Upper lobe of left lung (tissue), 6 donors: ENCODE measurements around the gene CCDC13. TPM values are rescaled to one million over a fixed set of nuclear protein-coding genes. Genes with fewer than 3 reads are reported as not detected.

ENCODE experiments used
- ATAC-seq, 2 donors: fragments of 200-7000 bp; cut with Tn5 transposase; one replicate each; pipeline ENCODE4 v1.9.1; 2022; ENCODE audit warnings: mild to moderate bottlenecking in 2 of 2, moderate library complexity in 2 of 2; ENCODE audit not compliant: low FRiP score in 2 of 2
- DNase-seq, 2 donors: peaks; one replicate each; pipeline ENCODE4 v3.0.0-alpha.2; 2019 to 2020
- H3K27ac ChIP-seq, 4 donors: fragments of 200-600 bp; sonication (generic); one replicate each; pipeline ENCODE4 v1.5.1; 2016 to 2019
- H3K27me3 ChIP-seq, 4 donors: fragments of 200-600 bp; sonication (generic); one replicate each; pipeline ENCODE4 v1.5.1; 2017 to 2019
- H3K36me3 ChIP-seq, 4 donors: fragments of 200-600 bp; sonication (generic); one replicate each; pipeline ENCODE4 v1.5.1; 2016 to 2019
- H3K4me1 ChIP-seq, 4 donors: fragments of 200-600 bp; sonication (generic); one replicate each; pipeline ENCODE4 v1.5.1; 2018 to 2019
- H3K4me3 ChIP-seq, 4 donors: fragments of 200-600 bp; sonication (generic); one replicate each; pipeline ENCODE4 v1.5.1; 2017 to 2019; ENCODE audit warnings: mild to moderate bottlenecking in 2 of 4, moderate library complexity in 1 of 4
- H3K9me3 ChIP-seq, 4 donors: fragments of 200-600 bp; sonication (generic); one replicate each; pipeline ENCODE4 v1.5.1; 2018 to 2019
- CTCF ChIP-seq, 6 experiments: fragments of 450-650 bp in 4 of 6; fragments of 200-600 bp in 2 of 6; sonication (generic) in 2 of 6; IDR thresholded peaks; one replicate each; pipeline ENCODE4 v1.5.1; 2016 to 2019; ENCODE audit warnings: antibody characterized with exemption in 6 of 6
- EP300 ChIP-seq, 4 donors: sonication (generic); formaldehyde crosslinking; IDR thresholded peaks; one replicate each; pipeline ENCODE4 v1.5.1; 2017; ENCODE audit warnings: antibody characterized with exemption in 4 of 4, control low read depth in 2 of 4
- POLR2A ChIP-seq, 4 donors: fragments of 450-650 bp; IDR thresholded peaks; one replicate each; pipeline ENCODE4 v1.5.1; 2016 to 2017; ENCODE audit warnings: antibody characterized with exemption in 4 of 4, mild to moderate bottlenecking in 2 of 4
- POLR2AphosphoS5 ChIP-seq, 2 donors: sonication (generic); formaldehyde crosslinking; IDR thresholded peaks; one replicate each; pipeline ENCODE4 v1.5.1; 2017; ENCODE audit warnings: antibody characterized with exemption in 2 of 2
- WGBS, 2 donors: methylation state at CpG; one replicate each; pipeline ENCODE4 v1.1.5; 2017 to 2018; 5-methylcytosine and 5-hydroxymethylcytosine counted together
- total RNA-seq, 6 donors: library from RNA; depleted of rRNA in 4 of 6; stranded (reverse); fragments of >200 nt in 4 of 6; gene quantifications; one replicate each; pipeline versions ENCODE4 v1.1.0 to v1.2.1, GENCODE V29; 2016 to 2021
- donor health status: DM: no; HTN: no; CAD: no; lungs with moderate emphysema.
- donor health status: DM: no; HTN: yes; CAD: no; lungs with severe emphysema.

Gene CCDC13
- total RNA-seq, 6 donors from 2014 or later, result 2.1 to 12.8 (median 3.0) TPM

GRCh38 chr3:42780398-42780797 is 7.3 kb upstream of the CCDC13 start:
- Histone ChIP-seq H3K36me3 (peaks cover 0 to 25% (median 11%) of the 10 kb centered on the region in 4 donors), H3K27ac (peak overlapping the region; percentile 0 to 60 (median 34)), H3K4me3 (no peak overlapping the region), H3K27me3 (no peaks in the 10 kb centered on the region), H3K4me1 (peaks cover 0 to 13% (median 6%) of the 10 kb centered on the region in 4 donors), H3K9me3 (no peaks in the 10 kb centered on the region)
- ATAC-seq, result peak in 1 of 2 donors; percentile 19
- WGBS, 2 donors, result 64 to 75% methylated on average over 3 of the region's 3 CpGs
- no peak for DNase-seq
- TF ChIP-seq EP300 (IDR thresholded peaks at IDR 0.05) (no peak), POLR2AphosphoS5 (IDR thresholded peaks at IDR 0.05) (no peak), POLR2A (IDR thresholded peaks at IDR 0.05) (no peak), CTCF (IDR thresholded peaks at IDR 0.05) (no peak)

GRCh38 chr3:42778644-42779043 is 5.6 kb upstream of the CCDC13 start:
- peak in 1 of 2 donors; percentile 42 for TF ChIP-seq POLR2AphosphoS5 (IDR thresholded peaks at IDR 0.05)
- TF ChIP-seq POLR2A (IDR thresholded peaks at IDR 0.05), result no peak
- H3K4me3 ChIP-seq, result no peak overlapping the region
- peaks cover 0 to 13% (median 6%) of the 10 kb centered on the region in 4 donors for H3K36me3 ChIP-seq
- no peaks in the 10 kb centered on the region for H3K9me3 ChIP-seq
- DNase-seq, result no peak
- peak; percentile 58 to 84 for ATAC-seq
- peak overlapping the region in 1 of 4 donors; percentile 35 for H3K27ac ChIP-seq
- H3K4me1 ChIP-seq, result peaks cover 0 to 13% (median 8%) of the 10 kb centered on the region in 4 donors
- 84 to 91% methylated on average over 2 of the region's 2 CpGs for WGBS, 2 donors
- H3K27me3 ChIP-seq, result no peaks in the 10 kb centered on the region

- peak overlapping the region; percentile 83 to 93 (median 86) for H3K27ac ChIP-seq
- H3K4me1 ChIP-seq, result peaks cover 7 to 17% (median 9%) of the 10 kb centered on the region in 4 donors
- DNase-seq, result no peak
- H3K36me3 ChIP-seq, result no peaks in the 10 kb centered on the region
- 6 to 12% methylated on average over 6 of the region's 6 CpGs for WGBS, 2 donors
- peak in 1 of 2 donors; percentile 13 for ATAC-seq
- TF ChIP-seq EP300 (IDR thresholded peaks at IDR 0.05) (no peak), POLR2A (IDR thresholded peaks at IDR 0.05) (no peak), POLR2AphosphoS5 (IDR thresholded peaks at IDR 0.05) (no peak), CTCF (IDR thresholded peaks at IDR 0.05) (no peak)
- H3K4me3 ChIP-seq, result peak overlapping the region; percentile 25 to 59 (median 56)
- no peaks in the 10 kb centered on the region for H3K27me3 ChIP-seq
- no peaks in the 10 kb centered on the region for H3K9me3 ChIP-seq
Measured at GRCh38 chr3:42773409-42773751, 327 bp upstream of the CCDC13 start.

GRCh38 chr3:42771271-42771670 is 1.8 kb downstream of the CCDC13 start:
- Histone ChIP-seq H3K9me3 (no peaks in the 10 kb centered on the region), H3K4me3 (no peak overlapping the region), H3K4me1 (peaks cover 7 to 17% (median 9%) of the 10 kb centered on the region in 4 donors), H3K27ac (no peak overlapping the region), H3K36me3 (no peaks in the 10 kb centered on the region), H3K27me3 (no peaks in the 10 kb centered on the region)
- no peak for DNase-seq
- WGBS, 2 donors, result 54 to 77% methylated on average over 1 of the region's 1 CpG
- TF ChIP-seq EP300 (IDR thresholded peaks at IDR 0.05) (no peak), POLR2AphosphoS5 (IDR thresholded peaks at IDR 0.05) (no peak), POLR2A (IDR thresholded peaks at IDR 0.05) (no peak), CTCF (IDR thresholded peaks at IDR 0.05) (no peak)
- ATAC-seq, result no peak

- no peaks in the 10 kb centered on the region for H3K36me3 ChIP-seq
- TF ChIP-seq CTCF (IDR thresholded peaks at IDR 0.05) (no peak), POLR2AphosphoS5 (IDR thresholded peaks at IDR 0.05) (no peak), EP300 (IDR thresholded peaks at IDR 0.05) (no peak), POLR2A (IDR thresholded peaks at IDR 0.05) (no peak)
- H3K9me3 ChIP-seq, result no peaks in the 10 kb centered on the region
- ATAC-seq (no peak), DNase-seq (peak in 1 of 2 donors; percentile 78)
- no peak overlapping the region for H3K4me3 ChIP-seq
- H3K4me1 ChIP-seq, result peaks cover 7 to 22% (median 16%) of the 10 kb centered on the region in 4 donors
- H3K27me3 ChIP-seq, result no peaks in the 10 kb centered on the region
- WGBS, 2 donors, result 95 to 100% methylated on average over 5 to 28 of the region's 28 CpGs
- H3K27ac ChIP-seq, result no peak overlapping the region
Measured at GRCh38 chr3:42769477-42770131, 3.4 kb downstream of the CCDC13 start.
